NCI-H2196 treated with DMSO at 0.1 percent for 48 hours (cell line): ENCODE measurements around the gene SLC35A5.
"Not testable (repeated sequence)": the region's sequence is repeated elsewhere in the genome, so short reads cannot be mapped to it uniquely, and the experiment has no call there.

Experiments
- DNase-seq: peaks from one replicate; lab custom pipeline; 2025; ENCODE audit not compliant: unreplicated experiment; lab: John Stamatoyannopoulos, UW

The SLC35A5 gene, protein sequence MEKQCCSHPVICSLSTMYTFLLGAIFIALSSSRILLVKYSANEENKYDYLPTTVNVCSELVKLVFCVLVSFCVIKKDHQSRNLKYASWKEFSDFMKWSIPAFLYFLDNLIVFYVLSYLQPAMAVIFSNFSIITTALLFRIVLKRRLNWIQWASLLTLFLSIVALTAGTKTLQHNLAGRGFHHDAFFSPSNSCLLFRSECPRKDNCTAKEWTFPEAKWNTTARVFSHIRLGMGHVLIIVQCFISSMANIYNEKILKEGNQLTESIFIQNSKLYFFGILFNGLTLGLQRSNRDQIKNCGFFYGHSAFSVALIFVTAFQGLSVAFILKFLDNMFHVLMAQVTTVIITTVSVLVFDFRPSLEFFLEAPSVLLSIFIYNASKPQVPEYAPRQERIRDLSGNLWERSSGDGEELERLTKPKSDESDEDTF

GRCh38 chr3:112561734-112562529 lies at the start of gene SLC35A5, which contains the start of gene ATG3:
SLC35A5 (plus strand) TSS chr3:112562045; CDS start chr3:112563404, 1,359 bp downstream.
ATG3 (minus strand) TSS chr3:112561962; CDS start chr3:112561528, 434 bp downstream.
- peak; percentile 96 for DNase-seq

DNA sequence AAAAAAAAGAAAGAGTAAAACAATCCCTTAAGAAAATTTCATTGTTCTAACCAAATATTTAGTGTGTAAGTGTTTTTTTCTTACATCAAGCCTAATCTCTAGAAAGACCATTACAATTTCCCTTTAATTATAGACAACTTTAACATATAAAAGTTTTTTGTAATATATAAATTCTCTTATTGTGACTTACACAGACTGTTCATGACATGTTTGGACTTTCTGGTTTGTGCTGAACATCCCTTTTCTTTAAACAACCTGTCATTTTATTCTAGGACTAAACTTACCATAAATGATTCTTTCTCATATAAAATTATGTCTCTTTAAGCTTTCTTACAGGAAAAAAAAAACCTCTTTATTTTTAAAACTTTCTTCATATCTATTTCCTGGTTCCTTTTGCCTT lies 49.5 kb upstream of the SLC35A5 start:
- no peak for DNase-seq

GRCh38 chr3:112514527-112515128 lies 47.2 kb upstream of the SLC35A5 start:
- DNase-seq, result no peak

DNA sequence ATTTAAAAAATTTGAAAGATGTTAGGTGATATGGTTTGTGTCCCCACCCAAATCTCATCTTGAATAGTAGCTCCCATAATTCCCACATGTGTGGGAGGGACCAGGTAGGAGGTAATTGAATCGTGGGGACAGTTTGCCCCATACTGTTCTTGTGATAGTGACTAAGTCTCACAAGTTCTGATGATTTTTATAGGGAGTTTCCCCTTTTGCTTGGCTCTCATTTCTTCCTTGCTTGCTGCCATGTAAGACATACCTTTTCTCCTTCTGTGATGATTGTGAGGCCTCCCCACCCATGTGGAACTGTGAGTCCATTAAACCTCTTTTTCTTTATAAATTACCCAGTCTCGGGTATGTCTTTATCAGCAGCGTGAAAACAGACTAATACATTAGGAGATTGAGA lies 42.9 kb upstream of the SLC35A5 start:
- DNase-seq, result not testable (repeated sequence)

DNA sequence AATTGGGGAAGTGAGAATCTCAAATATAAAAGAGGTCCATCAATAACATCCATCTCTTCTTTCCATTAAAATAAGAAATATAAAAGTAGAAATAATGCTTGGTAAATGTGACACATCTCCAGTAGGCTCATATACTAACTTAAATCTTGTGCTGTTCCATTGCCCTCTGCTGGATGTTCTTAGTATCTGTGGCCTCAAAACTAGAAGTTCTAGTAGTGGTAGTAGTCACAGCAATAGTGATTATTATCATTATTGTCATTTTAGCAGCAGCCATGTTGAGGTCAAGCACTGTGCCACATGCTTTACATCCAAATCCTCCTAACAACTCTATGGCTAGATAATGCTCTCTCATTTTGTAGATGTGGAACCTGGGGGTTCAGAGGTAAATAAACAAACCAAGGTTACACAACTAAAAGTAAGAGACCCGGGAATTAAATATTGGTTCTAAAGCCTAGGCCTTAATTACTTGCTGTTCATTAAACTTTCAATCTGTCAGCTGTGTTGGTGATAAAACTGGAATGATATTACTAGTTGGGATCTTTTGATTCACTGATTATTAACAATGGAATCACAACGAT lies 42.3 kb upstream of the SLC35A5 start:
- peak; percentile 61 for DNase-seq

DNA sequence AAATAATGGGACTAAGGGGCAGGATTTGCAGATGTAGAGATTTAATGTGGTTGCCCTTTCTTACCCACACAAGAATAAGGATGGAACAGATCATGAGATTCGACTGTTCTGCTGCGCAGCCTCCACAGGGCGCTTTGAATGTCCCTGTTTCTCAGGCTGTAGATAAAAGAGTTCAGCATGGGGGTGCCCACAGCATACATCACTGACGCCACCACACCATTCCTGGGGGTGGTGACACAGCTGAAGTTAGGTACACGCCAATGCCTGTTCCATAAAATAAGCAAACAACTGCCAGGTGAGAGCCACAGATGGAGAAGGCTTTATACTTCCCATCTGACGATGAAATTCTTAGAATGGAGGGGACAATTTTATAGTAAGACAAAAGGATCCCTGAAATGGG lies 37.7 kb upstream of the SLC35A5 start:
- not testable (repeated sequence) for DNase-seq

DNA sequence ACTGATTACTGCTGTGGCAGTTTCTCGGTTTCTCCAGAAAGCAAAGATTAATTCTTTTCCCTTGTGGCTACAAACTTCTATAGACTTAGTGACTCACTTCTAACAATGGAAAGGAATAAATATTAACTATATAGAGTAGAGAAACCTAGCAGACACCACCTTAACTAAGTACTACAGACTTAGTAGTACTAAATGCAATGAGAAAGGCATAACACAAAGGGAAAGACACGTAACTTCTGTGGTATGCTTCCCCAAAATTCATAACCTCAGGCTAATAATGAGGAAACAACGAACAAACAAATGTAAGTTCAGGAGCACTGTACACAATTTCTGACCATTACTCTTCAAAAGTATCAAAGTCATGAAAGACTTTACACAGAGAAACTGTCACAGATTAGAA lies 31.3 kb upstream of the SLC35A5 start:
- no peak for DNase-seq

- DNase-seq, result no peak
These were observed 30.5 kb upstream of the SLC35A5 start for GRCh38 chr3:112531358-112531781.

DNA sequence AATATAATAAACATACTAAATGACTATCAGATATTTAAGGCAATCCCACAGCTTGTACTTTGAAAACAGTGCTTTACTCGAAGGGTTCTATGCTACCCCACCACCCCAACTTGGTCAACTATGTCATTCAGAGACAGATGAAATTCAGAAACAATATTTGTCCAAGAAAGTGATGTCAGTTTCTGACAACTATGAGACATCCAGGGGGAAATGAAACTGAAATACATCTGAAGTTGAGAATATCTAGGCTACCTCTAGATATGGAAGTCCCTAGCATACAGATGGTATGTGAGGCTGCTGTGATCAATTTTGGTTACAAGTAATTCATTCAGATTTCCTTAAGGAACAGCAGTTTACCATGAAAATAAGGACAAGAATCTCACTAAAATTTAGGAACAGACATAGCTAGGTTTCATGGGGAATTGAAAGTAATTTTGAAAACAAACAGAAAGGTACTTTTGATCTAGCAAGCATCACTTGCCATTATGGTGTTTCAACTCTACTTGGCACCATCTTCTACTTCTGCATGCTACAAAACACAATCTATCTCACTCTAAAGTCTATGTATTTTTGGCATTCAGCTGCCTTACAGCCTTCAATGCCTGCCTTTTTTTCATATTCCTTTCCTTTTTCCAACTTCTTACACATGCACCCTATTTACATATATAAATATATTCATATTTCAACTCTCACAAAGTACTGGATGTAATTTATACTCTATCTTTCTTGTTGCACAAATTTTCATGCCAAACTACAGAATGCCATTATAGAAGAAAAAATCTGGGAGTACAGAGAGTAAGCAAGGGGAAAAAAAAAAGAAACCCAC lies 21.8 kb upstream of the SLC35A5 start:
- DNase-seq, result no peak

DNA sequence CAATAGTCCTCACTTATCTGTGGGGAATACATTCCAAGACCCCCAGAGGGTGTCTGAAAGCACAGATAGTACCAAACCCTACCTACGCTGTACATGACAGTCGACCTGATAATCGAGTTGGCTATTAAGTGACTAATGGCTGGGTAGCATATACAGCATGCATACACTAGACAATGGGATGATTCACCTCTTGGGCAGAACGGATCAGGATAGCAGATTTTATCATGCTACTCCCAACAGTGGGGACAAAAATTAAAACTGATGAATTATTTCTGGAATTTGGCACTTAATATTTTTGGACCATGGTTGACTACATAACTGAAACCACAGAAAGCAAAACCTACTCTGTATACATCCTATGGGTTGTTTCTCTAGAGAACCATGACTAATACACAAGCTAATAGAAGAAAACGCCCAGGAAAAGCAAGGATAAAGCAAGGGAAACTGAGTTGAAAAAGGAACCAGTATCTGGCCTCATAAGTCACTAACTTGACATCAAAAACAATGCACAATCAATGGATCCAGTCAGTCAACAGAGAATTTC lies 15.6 kb upstream of the SLC35A5 start:
- no peak for DNase-seq

DNA sequence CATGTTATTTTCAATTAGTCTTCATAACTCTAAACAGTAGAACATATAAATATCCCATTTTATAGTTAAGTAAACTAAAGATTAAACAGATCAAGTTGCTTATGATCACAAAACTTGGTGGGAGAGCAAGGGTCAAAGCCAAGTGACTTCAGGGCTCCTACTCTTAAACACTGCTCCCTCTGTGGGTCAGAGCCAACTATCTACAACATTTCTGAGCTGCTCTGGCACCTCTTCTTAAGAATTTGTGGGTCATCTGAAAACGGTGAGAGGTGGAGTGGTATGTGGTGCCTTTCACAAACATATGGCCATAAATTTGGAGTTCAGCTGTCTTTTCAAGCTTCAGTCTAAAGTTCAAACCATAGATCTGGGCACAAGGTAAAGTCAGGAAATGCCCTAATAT lies 11.0 kb upstream of the SLC35A5 start:
- DNase-seq, result no peak

GRCh38 chr3:112555535-112556170 lies 6.2 kb upstream of the SLC35A5 start:
- DNase-seq, result peak; percentile 31

GRCh38 chr3:112557976-112558375 lies 3.9 kb upstream of the SLC35A5 start:
- DNase-seq, result no peak

DNA sequence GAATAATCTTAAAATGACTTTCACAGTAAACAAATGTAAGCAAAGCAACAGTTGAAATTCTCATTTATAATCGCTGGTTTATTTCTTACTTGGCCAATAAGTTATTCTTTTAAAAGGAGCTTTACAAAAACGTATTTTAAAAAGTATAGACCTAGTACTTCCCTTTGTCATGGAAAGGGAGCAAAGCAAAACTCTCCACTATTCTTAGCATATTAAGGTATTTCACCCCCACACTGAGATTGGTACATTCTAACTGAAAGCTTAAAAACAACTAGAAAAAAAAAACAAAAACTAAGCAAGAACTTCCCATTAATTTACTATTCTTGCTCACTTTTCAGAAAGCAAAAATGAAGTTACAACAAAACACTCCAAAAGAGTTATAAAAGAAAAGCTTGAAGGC lies 1.5 kb upstream of the SLC35A5 start:
- no peak for DNase-seq

DNA sequence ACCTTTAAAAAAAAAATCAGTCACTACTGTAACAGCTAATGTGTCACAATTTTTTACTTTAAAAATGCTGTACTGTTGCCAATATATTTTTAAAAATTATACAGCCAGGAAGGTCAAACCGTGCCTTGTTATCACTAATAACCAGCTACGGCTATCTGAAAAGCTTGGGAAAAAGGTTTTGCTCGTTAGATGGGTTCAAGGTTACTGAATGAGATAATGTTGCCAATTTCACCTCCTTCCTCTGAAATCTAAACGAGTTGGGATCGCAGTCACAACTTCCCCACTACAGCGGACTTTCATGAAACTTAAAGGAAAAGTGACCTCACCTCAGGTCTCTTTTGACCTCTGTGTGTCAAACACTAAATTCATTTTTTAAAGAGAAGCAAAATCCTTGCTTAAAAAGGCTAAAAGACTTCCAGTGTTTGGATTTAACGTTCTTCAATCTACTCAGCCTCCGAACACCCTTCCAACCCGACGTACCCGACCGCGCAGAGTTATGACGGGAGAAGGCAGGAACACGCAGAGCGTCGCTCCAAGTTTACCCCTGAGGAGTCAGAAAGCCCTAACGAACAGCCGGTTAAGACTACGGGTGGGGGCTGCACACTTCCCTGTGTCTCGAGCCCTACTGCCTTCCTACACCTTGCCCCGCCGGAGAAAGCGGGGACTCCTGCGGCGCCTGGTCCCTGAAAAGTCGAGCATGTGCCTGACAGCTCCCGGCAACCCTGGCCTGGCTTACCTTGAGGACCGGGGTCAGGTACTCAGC lies 943 bp upstream of the SLC35A5 start:
- peak; percentile 62 for DNase-seq

GRCh38 chr3:112561484-112561733 lies 436 bp upstream of the SLC35A5 start:
- DNase-seq, result no peak

- DNase-seq, result not testable (repeated sequence)
These were observed 2.5 kb downstream of the SLC35A5 start for GRCh38 chr3:112564247-112564939.

GRCh38 chr3:112564940-112565305 lies 3.1 kb downstream of the SLC35A5 start:
- no peak for DNase-seq

DNA sequence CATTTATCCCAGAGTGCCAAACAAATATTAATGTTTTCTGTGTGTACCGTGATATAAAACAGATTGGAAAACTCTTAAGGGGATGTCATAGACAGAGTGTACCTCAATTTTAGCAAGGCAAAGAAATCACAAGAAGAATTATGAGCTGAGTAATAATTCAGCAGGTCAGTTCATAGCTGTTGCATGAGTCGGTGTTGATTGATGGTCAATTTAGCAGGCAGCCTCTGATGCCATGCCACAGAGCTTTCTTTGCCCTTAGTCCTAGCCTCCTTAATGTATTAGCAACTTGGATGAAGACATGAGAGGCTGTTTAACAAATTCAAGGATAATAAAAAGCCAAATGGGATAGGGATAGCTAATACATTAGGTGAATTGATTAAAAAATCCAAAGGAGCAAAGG lies 6.8 kb downstream of the SLC35A5 start:
- no peak for DNase-seq
